GM18870 (cell line): Measurements from ENCODE around the gene LRP1B.
A peak's percentile ranks its signal among the peaks of the same experiment; 100 is the strongest.

Experiments
- ATAC-seq: cut with Tn5 transposase; IDR thresholded peaks from one replicate; pipeline ENCODE4 v1.9.1; 2021; ENCODE audit warnings: moderate library complexity; ENCODE audit not compliant: unreplicated experiment

Gene LRP1B

GRCh38 chr2:141524777-141525176 lies 606.0 kb downstream of the LRP1B start:
- no peak for ATAC-seq

DNA sequence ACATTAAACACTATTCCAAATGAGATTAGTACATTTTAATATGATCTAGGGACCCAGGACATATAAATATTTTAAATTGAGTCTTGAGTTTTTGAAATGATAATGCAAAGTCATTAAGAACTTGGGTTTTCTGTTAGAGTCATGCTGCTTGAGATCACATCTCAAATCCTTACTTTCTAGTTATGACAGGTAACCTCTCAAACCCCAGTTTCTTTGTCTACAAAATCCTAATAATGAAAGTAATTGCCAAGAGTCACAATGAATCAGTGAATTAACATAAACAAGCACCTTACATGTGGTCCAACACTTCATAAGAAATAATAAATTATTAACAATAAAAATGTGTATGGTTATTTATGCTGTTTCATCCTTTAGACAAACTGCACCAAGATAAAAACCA lies 607.6 kb downstream of the LRP1B start:
- peak; percentile 74 for ATAC-seq

GRCh38 chr2:141522702-141523101 lies 608.1 kb downstream of the LRP1B start:
- no peak for ATAC-seq

- ATAC-seq = no peak
These were observed 608.8 kb downstream of the LRP1B start for GRCh38 chr2:141522048-141522447.

DNA sequence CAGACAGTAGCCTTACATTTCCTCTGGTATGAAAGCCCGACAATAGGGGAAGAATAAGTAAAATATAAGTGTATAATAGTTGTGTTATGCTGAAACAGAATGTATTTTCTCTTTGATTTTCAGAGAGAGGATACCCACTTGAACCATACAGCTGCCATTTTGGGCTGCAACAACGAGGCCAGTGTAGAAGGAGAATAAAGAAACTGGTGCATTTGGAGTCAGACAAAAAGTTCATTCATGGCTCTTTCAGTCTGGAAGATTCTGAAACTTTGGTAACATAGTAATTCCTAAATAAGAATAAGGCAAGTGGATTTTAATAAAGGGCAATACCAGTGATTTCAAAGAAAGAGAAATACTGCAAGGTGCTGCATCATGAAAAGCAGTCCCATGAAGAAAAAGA lies 610.9 kb downstream of the LRP1B start:
- no peak for ATAC-seq

GRCh38 chr2:141517852-141518421 lies 612.9 kb downstream of the LRP1B start:
- no peak for ATAC-seq

GRCh38 chr2:141517180-141517851 lies 613.5 kb downstream of the LRP1B start:
- no peak for ATAC-seq

DNA sequence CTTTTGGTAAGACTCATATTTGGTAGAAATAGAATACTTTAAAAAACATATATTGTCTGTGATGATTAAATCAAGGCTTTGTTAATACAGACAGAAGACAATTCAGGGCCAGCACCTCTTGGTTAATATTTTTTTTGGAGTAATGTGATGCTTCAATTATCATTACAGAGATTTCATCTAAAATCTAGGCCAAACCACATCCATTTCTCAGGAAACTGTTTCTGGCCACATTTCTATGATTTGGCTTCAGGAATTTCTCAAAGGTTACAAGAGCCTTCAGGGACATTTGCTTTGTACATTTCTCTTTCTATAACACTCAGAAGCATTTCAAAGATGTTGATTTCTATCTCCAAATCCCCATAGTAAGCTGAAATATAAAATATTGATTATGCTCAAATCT lies 614.9 kb downstream of the LRP1B start:
- ATAC-seq = no peak

DNA sequence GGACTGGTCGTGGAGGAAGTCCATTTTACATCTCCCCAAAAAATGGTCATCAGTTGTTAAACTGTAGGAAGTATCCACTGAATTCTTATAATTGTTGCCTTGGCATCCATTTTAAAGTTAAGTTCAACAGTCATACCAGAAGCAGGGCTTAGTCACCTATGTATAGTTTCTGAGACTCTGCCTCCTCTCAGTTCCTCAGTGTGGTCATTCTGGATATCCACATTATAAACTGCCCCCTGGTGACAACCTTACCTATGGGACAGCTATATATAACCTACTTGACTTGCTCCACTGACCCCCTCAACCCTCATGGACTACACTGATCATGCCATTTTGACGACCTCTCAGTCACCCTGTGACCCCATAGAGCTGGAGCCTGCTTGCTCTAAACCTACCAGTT lies 617.0 kb downstream of the LRP1B start:
- peak; percentile 100 for ATAC-seq

- no peak for ATAC-seq
These were observed 621.8 kb downstream of the LRP1B start for GRCh38 chr2:141508806-141509595.

DNA sequence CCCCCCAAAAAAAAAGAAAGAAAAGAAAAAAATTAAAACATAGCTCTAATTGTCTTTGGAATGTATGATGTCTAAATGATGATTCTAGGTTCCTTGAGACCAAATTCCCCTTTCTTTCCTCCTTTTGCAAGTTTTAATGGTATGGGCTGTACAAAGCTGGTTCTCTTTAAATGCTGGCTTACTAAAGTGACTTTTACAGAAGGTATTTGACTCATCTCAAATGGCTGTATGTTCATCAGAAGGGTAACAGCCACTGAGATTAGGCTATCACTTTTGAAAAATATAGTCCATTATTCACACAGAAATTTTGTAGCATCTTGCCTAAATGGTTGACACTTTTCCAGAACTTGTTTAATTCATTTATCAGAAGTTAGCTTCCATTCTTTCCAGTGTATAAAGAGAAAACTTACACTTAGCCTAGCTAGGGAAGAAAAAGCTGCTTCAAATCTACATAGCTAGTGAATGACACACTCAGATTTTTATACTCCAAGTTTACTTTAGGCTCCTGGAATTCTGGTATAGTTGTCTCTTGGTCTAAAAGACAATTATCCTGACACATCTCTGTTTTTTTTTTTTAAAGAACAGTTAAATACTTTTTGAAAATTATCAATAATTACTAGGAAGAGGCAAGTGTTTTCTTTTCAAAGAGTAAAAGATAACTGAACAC lies 622.6 kb downstream of the LRP1B start:
- no peak for ATAC-seq

DNA sequence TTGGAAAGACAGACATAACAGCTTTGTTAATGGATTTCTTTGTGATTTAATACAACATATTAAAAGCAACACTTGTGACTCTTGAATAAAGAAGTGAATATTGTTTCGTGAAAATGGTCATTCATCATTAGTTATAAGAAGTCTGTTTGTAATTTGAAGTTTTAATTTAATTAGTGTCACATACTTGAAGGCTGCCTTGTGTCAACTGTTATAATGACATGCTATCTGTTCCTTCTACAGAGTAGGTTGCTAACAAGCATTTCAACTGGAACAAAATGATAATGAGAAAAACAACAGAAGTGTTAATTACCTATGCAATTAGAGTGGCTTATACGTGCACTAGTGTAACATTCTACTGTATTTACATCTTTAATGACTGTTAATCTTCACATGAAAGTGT lies 624.7 kb downstream of the LRP1B start:
- no peak for ATAC-seq

DNA sequence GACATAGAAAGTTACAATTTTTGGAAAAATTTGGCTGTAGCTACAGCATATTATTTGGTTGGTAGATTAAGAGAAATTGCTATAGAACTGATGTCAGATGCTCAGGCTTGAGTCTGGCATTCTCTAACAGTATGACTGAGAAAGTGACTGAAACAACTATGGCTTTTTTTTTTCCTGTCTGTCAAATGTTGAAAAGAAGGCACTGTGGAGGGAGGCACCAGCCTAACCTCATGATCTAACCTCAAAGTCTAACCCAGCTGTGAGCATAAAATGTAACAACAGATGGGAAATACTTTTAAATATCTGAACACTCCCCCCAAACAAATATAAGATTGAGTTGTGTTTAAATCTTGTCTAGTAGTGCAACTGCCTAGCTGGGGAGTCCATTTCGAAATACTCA lies 629.1 kb downstream of the LRP1B start:
- ATAC-seq = no peak

GRCh38 chr2:141499123-141499522 lies 631.7 kb downstream of the LRP1B start:
- no peak for ATAC-seq

GRCh38 chr2:141498561-141498960 lies 632.3 kb downstream of the LRP1B start:
- no peak for ATAC-seq

DNA sequence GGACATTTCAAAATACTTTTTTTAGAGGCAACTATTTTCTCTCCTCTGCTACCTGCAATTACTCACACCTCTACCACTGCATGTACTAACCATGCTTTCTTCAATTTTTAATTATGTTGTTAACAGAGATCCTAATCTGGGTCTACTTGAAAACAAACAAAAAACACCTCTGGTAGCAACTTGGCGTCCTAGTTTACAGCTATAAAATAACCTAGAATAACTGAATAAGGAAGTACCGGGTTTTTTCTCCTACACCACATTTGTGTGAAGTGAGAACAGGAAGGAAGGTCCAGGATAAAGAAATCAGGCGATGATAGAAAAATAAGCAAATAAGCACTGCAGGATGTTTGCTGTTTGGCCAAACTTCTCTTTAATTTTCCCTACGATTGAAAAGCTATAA lies 633.5 kb downstream of the LRP1B start:
- ATAC-seq = no peak

GRCh38 chr2:141496810-141497209 lies 634.0 kb downstream of the LRP1B start:
- ATAC-seq = no peak

GRCh38 chr2:141493936-141494335 lies 636.9 kb downstream of the LRP1B start:
- ATAC-seq = no peak

- no peak for ATAC-seq
These were observed 638.0 kb downstream of the LRP1B start for GRCh38 chr2:141492816-141493215.

DNA sequence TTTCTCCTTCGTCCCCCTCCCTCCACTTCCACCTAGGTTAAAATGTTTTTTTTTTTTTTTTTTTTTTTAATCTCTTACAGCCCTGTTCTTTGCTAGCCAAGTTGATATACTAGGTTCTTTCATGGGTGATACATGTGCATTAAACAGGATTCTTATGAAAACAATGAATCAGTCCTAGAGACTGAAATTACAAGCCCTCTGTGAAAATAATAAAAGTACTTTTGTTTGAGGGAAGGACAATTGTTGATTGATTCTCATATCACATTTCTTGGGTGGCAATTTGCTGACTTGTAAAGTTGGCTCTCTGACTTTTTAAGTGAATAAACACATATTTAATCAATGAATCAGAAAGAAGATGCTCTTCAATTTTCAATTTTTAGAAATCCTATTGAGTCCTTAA lies 639.9 kb downstream of the LRP1B start:
- no peak for ATAC-seq

GRCh38 chr2:141482697-141483096 lies 648.1 kb downstream of the LRP1B start:
- ATAC-seq = no peak

- ATAC-seq = no peak
These were observed 655.0 kb downstream of the LRP1B start for GRCh38 chr2:141475801-141476200.
